ENCODE data around the gene CCL15.

- TF ChIP-seq, protein P1, sequence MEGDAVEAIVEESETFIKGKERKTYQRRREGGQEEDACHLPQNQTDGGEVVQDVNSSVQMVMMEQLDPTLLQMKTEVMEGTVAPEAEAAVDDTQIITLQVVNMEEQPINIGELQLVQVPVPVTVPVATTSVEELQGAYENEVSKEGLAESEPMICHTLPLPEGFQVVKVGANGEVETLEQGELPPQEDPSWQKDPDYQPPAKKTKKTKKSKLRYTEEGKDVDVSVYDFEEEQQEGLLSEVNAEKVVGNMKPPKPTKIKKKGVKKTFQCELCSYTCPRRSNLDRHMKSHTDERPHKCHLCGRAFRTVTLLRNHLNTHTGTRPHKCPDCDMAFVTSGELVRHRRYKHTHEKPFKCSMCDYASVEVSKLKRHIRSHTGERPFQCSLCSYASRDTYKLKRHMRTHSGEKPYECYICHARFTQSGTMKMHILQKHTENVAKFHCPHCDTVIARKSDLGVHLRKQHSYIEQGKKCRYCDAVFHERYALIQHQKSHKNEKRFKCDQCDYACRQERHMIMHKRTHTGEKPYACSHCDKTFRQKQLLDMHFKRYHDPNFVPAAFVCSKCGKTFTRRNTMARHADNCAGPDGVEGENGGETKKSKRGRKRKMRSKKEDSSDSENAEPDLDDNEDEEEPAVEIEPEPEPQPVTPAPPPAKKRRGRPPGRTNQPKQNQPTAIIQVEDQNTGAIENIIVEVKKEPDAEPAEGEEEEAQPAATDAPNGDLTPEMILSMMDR (IDR thresholded peaks at IDR 0.05) = no peak
- no peak for TF ChIP-seq POLR2A (IDR thresholded peaks at IDR 0.05)
These were observed 2.6 kb downstream of the CCL15 start for GRCh38 chr17:35998756-35999155.

Data from testis (tissue), 2 donors.